H1 (cell line): ENCODE results near the gene COL5A1. TPM values are rescaled to one million over a fixed set of nuclear protein-coding genes. Genes with fewer than 3 reads are reported as not detected.

Experiments used
- CTCF ChIA-PET: fragments of 300-600 bp; sonication (Branson Sonifier 250); formaldehyde crosslinking; loops from one replicate; lab custom pipeline; 2021; ENCODE audit not compliant: partially characterized antibody; lab: Charles Lee
- POLR2A ChIA-PET: fragments of 300-600 bp; sonication (Branson Sonifier 250); formaldehyde crosslinking; loops from one replicate; lab custom pipeline; 2021; ENCODE audit warnings: inconsistent platforms; ENCODE audit not compliant: partially characterized antibody; lab: Charles Lee
- DNase-seq, 2 experiments: peaks; one replicate each; pipeline versions ENCODE4 v3.0.0 to v3.0.0-alpha.2; 2010 to 2022; ENCODE audit warnings: low spot score in 2 of 2, low read depth in 1 of 2, mixed read lengths in 1 of 2
- FAIRE-seq: peaks from 2 replicates; lab custom pipeline; 2011; peaks lifted over from hg19 to GRCh38; lab: Jason Lieb, UNC
- H2AFZ ChIP-seq: 2 replicates; pipeline ENCODE4 v1.8.1; 2012; ENCODE audit warnings: low read length, inconsistent platforms
- H2AK5ac ChIP-seq: 2 replicates; pipeline ENCODE4 v1.6.1; 2013; ENCODE audit warnings: low read depth, low read length
- H2BK120ac ChIP-seq: replicated peaks from 2 replicates; pipeline ENCODE3; 2013; ENCODE audit warnings: low read depth, low read length, inconsistent platforms
- H2BK12ac ChIP-seq: 2 replicates; pipeline ENCODE4 v1.6.1; 2013; ENCODE audit warnings: low read depth, low read length
- H2BK15ac ChIP-seq: 2 replicates; pipeline ENCODE4 v1.6.1; 2013; ENCODE audit warnings: low read length
- H2BK20ac ChIP-seq: 2 replicates; pipeline ENCODE4 v1.6.1; 2013; ENCODE audit warnings: low read length
- H2BK5ac ChIP-seq: 2 replicates; pipeline ENCODE4 v1.6.1; 2013; ENCODE audit warnings: low read depth, low read length
- H3K14ac ChIP-seq: 2 replicates; pipeline ENCODE4 v1.6.1; 2013; ENCODE audit warnings: inconsistent platforms; ENCODE audit not compliant: insufficient read length
- H3K18ac ChIP-seq: 2 replicates; pipeline ENCODE4 v1.6.1; 2013; ENCODE audit warnings: low read length; ENCODE audit errors: extremely low read depth
- H3K23ac ChIP-seq: 2 replicates; pipeline ENCODE4 v1.6.1; 2013; ENCODE audit warnings: inconsistent platforms; ENCODE audit not compliant: insufficient read length
- H3K23me2 ChIP-seq: 2 replicates; pipeline ENCODE4 v1.6.1; 2013; ENCODE audit warnings: low read depth, low read length
- H3K27ac ChIP-seq: 2 replicates; pipeline ENCODE4 v1.6.1; 2011; ENCODE audit warnings: low read depth, low read length, inconsistent platforms
- H3K27me3 ChIP-seq, 4 experiments: replicated peaks in 1 of 4; 1 replicate in 1 of 4; 2 replicates in 3 of 4; pipeline versions ENCODE4 v1.6.1 to v1.8.1; 2011 to 2013; ENCODE audit warnings: low read length in 3 of 4, mild to moderate bottlenecking in 3 of 4, inconsistent platforms in 2 of 4, mixed read lengths in 2 of 4, moderate library complexity in 1 of 4; ENCODE audit not compliant: control insufficient read depth in 3 of 4, insufficient read depth in 3 of 4; ENCODE audit errors: extremely low read depth in 1 of 4
- H3K36me3 ChIP-seq, 4 experiments: 2 replicates each; pipeline versions ENCODE4 v1.6.1 to v1.8.1; 2011 to 2013; ENCODE audit warnings: mild to moderate bottlenecking in 4 of 4, low read length in 3 of 4, moderate library complexity in 2 of 4, control low read depth in 1 of 4, inconsistent platforms in 1 of 4; ENCODE audit not compliant: insufficient read depth in 4 of 4, control insufficient read depth in 2 of 4
- H3K4ac ChIP-seq: replicated peaks from 2 replicates; pipeline ENCODE3; 2013; ENCODE audit warnings: low read length, low read depth, mixed read lengths, inconsistent platforms; ENCODE audit not compliant: insufficient read length
- H3K4me1 ChIP-seq, 4 experiments: replicated peaks in 1 of 4; 1 replicate in 1 of 4; 2 replicates in 3 of 4; pipeline versions ENCODE4 v1.6.1 to v1.8.1; 2011 to 2013; ENCODE audit warnings: low read length in 3 of 4, inconsistent platforms in 2 of 4, mixed read lengths in 1 of 4; ENCODE audit not compliant: insufficient read depth in 4 of 4, control insufficient read depth in 3 of 4
- H3K4me2 ChIP-seq, 2 experiments: 2 replicates each; pipeline versions ENCODE4 v1.6.1 to v1.8.1; 2011 to 2013; ENCODE audit warnings: low read depth in 2 of 2, low read length in 2 of 2, control low read depth in 1 of 2, inconsistent platforms in 1 of 2, mild to moderate bottlenecking in 1 of 2; ENCODE audit not compliant: insufficient read depth in 1 of 2
- H3K4me3 ChIP-seq, 4 experiments: fragments of 200-600, 300-600 bp in 1 of 4; sonication (generic), shearing (Covaris generic), sonication (Bioruptor Twin) in 1 of 4; 2 replicates each; pipeline versions ENCODE4 v1.5.1 to v1.8.1; 2011 to 2016; ENCODE audit warnings: low read length in 4 of 4, low read depth in 3 of 4, control low read depth in 2 of 4, inconsistent platforms in 2 of 4, mild to moderate bottlenecking in 2 of 4, mixed read lengths in 1 of 4, moderate library complexity in 1 of 4; ENCODE audit not compliant: insufficient read depth in 2 of 4; ENCODE audit errors: extremely low read depth in 1 of 4
- H3K56ac ChIP-seq: replicated peaks from 2 replicates; pipeline ENCODE3; 2013; ENCODE audit warnings: low read depth, mild to moderate bottlenecking, mixed read lengths, low read length, inconsistent platforms; ENCODE audit not compliant: insufficient read length
- H3K79me1 ChIP-seq: 2 replicates; pipeline ENCODE4 v1.6.1; 2013; ENCODE audit warnings: low read depth, low read length, control low read depth
- H3K79me2 ChIP-seq, 2 experiments: 2 replicates each; pipeline versions ENCODE4 v1.6.1 to v1.8.1; 2012 to 2013; ENCODE audit warnings: low read length in 2 of 2, mild to moderate bottlenecking in 2 of 2, inconsistent platforms in 1 of 2; ENCODE audit not compliant: insufficient read depth in 2 of 2, control insufficient read depth in 1 of 2
- H3K9ac ChIP-seq, 4 experiments: replicated peaks in 1 of 4; 1 replicate in 1 of 4; 2 replicates in 3 of 4; pipeline versions ENCODE4 v1.6.1 to v1.8.1; 2011 to 2013; ENCODE audit warnings: low read depth in 3 of 4, low read length in 3 of 4, control low read depth in 2 of 4, mild to moderate bottlenecking in 2 of 4, moderate library complexity in 2 of 4, inconsistent platforms in 1 of 4; ENCODE audit errors: extremely low read depth in 1 of 4
- H3K9me3 ChIP-seq, 2 experiments: 2 replicates each; pipeline versions ENCODE4 v1.6.1 to v1.8.1; 2012 to 2013; ENCODE audit warnings: mild to moderate bottlenecking in 2 of 2, moderate library complexity in 2 of 2, control low read depth in 1 of 2, inconsistent platforms in 1 of 2, low read depth in 1 of 2, low read length in 1 of 2, mixed read lengths in 1 of 2; ENCODE audit not compliant: insufficient read depth in 2 of 2
- H4K20me1 ChIP-seq, 2 experiments: replicated peaks in 1 of 2; 2 replicates each; pipeline versions ENCODE3 to v1.8.1; 2011 to 2013; ENCODE audit warnings: inconsistent platforms in 2 of 2, low read length in 2 of 2, mild to moderate bottlenecking in 1 of 2; ENCODE audit not compliant: insufficient read depth in 2 of 2, control insufficient read depth in 1 of 2
- H4K5ac ChIP-seq: 2 replicates; pipeline ENCODE4 v1.6.1; 2013; ENCODE audit warnings: low read length, low read depth, mixed read lengths, inconsistent platforms; ENCODE audit not compliant: insufficient read length
- H4K8ac ChIP-seq: 2 replicates; pipeline ENCODE4 v1.8.0; 2013; ENCODE audit warnings: mild to moderate bottlenecking, moderate library complexity, low read length, inconsistent platforms; ENCODE audit not compliant: insufficient read depth; ENCODE audit errors: extremely low read depth
- H4K91ac ChIP-seq: replicated peaks from 2 replicates; pipeline ENCODE3; 2013; ENCODE audit warnings: low read length, mixed read lengths, inconsistent platforms; ENCODE audit not compliant: insufficient read length
- SIRT6 ChIP-seq: IDR thresholded peaks from one replicate; pipeline ENCODE4 v1.7.1; 2012; ENCODE audit warnings: low read length, inconsistent platforms
- TCF12 ChIP-seq: IDR thresholded peaks from 2 replicates; pipeline ENCODE4 v1.6.1; 2011; ENCODE audit warnings: low read depth, mild to moderate bottlenecking, low read length
- WGBS, 2 experiments: shearing (Covaris generic) in 1 of 2; methylation state at CpG; one replicate each; pipeline versions ENCODE4 v1.1.6 to v1.1.7; 2013 to 2015; ENCODE audit warnings: low lambda C conversion rate in 2 of 2, mixed read lengths in 2 of 2, inconsistent platforms in 1 of 2, low coverage in 1 of 2, missing lambda C conversion rate in 1 of 2; ENCODE audit not compliant: insufficient replicate concordance in 2 of 2, insufficient coverage in 1 of 2, insufficient read length in 1 of 2; ENCODE audit errors: extremely low coverage in 1 of 2, missing lambda C conversion rate in 1 of 2; 5-methylcytosine and 5-hydroxymethylcytosine counted together
- polyA plus RNA-seq, 7 experiments: library from polyadenylated mRNA; depleted of rRNA in 3 of 7; stranded (reverse) in 5 of 7; unstranded in 2 of 7; fragments of >200 nt in 5 of 7; fragments of 200-250 nt in 2 of 7; gene quantifications; 1 replicate in 5 of 7; 2 replicates in 1 of 7; 4 replicates in 1 of 7; pipeline versions ENCODE4 v1.2.1 to v1.2.3, GENCODE V29; 2011 to 2013; ENCODE audit warnings: missing spikeins in 2 of 7, mixed read lengths in 2 of 7
- total RNA-seq: library from RNA; stranded (reverse); fragmentation: NEBNext Ultra II Directional; extraction: Animal tissue kit (Norgen Biotek cat#: 25700); gene quantifications from 2 replicates; pipeline ENCODE4 v1.2.1, GENCODE V29; 2021

Gene COL5A1
- total and polyA plus RNA-seq, 2 of the 8 experiments (the other 6 are each of a cell fraction or from before 2014, with no cell fraction given): 3.8 to 12.0 TPM

DNA sequence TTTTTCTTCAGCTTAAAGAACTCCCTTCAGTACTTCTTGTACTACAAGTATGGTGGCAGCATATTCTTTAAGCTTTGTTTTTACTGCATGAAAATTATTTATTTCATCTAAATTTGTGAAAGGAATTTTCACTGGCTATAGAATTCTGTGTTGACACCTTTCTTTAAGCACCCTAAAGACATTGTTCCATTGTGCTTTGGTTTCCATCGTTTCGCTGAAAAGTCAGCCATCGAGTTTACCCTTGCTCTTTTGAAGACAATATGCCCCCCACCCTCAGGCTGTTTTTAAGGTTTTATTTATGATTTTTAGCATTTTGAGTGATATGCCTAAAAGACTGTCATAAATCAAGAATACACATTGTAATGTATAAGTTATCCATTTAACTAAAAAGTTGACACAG is 27.3 kb upstream of the COL5A1 start:
- Histone ChIP-seq H4K20me1 (no peaks in the 10 kb centered on the region), H2BK12ac (no peak overlapping the region), H2BK15ac (no peak overlapping the region), H3K23ac (no peak overlapping the region), H3K9me3 (peaks cover 3 to 19% of the 10 kb centered on the region in 2 experiments; a peak in 3 of 4 replicates), H4K5ac (no peak overlapping the region), H3K79me2 (no peaks in the 10 kb centered on the region), H2BK120ac (no peak overlapping the region), H3K4me1 (no peaks in the 10 kb centered on the region), H4K8ac (no peak overlapping the region), H3K36me3 (no peaks in the 10 kb centered on the region; a peak in 1 of 8 replicates), H3K23me2 (no peaks in the 10 kb centered on the region), H3K27me3 (no peaks in the 10 kb centered on the region), H3K9ac (no peak overlapping the region), H2BK20ac (no peak overlapping the region), H3K27ac (no peak overlapping the region), H3K4me3 (no peak overlapping the region), H3K4ac (no peak overlapping the region), H3K14ac (no peak overlapping the region), H2BK5ac (no peak overlapping the region), H3K56ac (no peak overlapping the region), H4K91ac (no peak overlapping the region), H3K4me2 (no peak overlapping the region), H2AFZ (no peak overlapping the region), H3K79me1 (no peaks in the 10 kb centered on the region), H2AK5ac (no peak overlapping the region), H3K18ac (no peak overlapping the region)
- WGBS, 2 experiments: 92% methylated on average over 3 of the region's 3 CpGs; no CpG with 5 or more reads in 1 of the 2 experiments
- no peak for FAIRE-seq
- DNase-seq: no peak
- ChIA-PET CTCF (interaction anchor here (1.0 kb wide), 1 partner anchor 20 kb away, joined by 4 read pairs; no protein-coding TSS in a partner anchor), POLR2A (no interaction called here)
- no peak for TF ChIP-seq SIRT6
- no peak for TF ChIP-seq TCF12
